Measurements from ENCODE around the gene PSMB10.
"Not testable (repeated sequence)": the region's sequence is repeated elsewhere in the genome, so short reads cannot be mapped to it uniquely, and the experiment has no call there.

The PSMB10 gene

DNA sequence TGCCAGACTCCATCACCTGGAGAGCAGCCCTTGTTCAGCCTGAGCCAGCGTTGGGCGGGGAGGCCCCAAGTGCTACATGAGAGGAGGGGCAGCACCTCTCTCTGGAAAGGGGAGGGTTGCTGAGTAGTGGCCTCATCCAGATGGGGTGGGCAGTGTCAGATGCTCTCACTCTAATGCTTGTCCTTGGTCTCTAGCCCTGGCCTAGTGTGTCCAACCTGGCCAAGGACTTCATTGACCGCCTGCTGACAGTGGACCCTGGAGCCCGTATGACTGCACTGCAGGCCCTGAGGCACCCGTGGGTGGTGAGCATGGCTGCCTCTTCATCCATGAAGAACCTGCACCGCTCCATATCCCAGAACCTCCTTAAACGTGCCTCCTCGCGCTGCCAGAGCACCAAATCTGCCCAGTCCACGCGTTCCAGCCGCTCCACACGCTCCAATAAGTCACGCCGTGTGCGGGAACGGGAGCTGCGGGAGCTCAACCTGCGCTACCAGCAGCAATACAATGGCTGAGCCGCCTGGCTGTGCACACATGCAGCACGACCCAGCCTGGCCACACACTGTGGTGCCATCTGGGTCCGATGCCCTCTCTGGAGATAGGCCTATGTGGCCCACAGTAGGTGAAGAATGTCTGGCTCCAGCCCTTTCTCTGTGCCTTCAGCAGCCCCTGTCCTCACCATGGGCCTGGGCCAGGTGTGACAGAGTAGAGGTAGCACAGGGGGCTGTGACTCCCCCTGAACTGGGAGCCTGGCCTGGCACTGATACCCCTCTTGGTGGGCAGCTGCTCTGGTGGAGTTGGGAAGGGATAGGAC, 9.3 kb downstream of the PSMB10 start:
- no peak for DNase-seq (ENCODE audit: low read depth in 4 of 4, low spot score in 1 of 4)

DNA sequence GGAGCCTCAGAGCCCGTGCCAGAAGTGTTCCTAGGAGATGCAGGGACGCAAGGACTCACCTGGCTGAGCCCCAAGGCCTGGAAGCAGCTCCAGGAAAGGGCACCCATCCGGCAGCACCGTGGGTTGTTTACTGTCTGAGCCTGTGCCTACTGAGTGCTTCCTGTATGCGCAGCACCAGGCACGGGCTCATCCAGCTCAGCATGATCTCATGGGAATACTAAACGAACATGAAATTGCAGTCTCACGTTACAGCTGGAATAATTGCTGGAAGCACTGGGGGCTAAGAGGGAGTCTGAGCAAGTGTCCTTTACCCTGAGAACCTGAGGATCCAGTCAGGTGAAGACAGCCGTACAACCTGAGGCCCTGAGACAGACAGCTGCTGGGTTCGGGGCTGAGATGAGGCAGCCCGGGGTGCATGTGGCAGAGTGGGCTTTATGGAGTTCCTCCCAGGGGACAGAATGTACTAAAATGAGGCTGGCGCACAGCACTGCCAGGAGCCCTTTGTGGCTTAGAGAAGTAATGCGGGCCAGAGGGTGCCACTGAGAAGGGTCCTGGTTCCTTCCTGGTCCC, 10.4 kb downstream of the PSMB10 start:
- no peak for DNase-seq (ENCODE audit: low read depth in 4 of 4, low spot score in 1 of 4)

DNA sequence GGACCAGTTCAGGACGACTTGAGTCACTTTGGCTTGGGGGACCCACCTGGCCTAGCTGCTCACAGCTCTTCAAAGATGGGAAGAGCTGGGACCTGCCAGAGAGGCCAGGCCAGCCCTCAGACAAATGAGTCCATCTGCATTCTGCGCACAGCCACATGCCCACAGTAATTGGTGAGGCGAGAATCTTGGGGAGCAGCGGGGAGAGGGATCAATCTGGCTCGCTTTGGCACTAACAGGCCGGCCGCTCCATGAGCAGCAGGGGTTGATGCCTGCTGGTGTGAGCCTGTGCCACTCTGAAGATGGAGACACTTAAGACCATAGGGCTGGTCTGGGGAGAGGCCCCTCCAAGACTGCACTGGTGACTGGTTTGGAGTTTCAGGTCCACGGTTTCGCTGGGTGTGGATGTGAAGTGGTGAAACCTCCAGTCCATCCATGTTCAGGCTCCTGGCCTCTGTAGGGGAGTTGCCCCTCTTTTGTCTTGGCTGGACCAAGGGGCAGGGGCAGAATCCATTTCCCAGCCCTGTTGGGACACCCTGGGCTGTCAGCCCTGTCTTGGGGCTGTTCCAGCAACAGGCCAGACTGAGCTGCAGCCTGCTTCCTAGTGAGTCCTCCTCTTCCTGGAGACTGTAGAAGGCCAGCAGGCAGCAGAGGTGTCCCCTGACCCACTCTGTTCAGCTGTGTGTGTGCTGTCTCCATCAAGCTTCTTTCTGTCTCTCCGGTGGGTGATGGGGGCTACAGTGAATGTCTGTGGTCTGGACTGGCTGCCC, 12.3 kb downstream of the PSMB10 start:
- no peak for DNase-seq (ENCODE audit: low read depth in 4 of 4, low spot score in 1 of 4)

DNA sequence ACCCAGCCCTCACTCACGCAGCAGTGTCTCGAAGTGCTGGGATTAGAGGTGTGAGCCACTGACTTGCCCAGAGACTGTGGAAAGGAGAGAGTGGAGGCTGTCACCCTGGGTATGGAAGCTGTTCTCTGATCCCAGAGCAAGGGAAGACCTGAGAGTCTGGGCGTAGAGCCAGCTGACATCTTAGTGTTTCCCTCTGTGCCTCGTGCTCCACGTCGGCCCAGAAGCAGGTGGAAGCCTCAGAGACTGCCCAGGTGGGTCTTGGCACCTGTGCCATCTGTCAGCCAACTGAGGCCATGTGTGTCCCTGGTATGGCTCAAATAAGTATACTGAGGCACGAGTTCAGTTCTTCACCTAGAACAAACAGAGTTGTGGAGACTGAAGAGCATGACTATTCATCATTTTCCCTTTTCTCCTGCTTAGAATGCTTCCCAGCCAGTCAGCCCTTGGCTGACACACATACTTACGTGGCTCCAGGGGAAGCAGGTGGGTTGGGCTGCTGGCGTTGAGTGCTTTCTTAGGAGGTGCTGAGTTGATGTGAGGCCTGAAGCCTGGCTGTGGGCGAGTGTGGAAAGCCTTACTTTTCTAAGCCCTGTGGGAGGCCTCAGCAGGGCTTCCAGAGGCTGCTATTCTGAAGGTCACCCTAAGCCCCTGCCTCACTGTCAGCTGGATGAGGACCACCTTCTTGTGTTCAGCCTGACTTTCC, 13.1 kb downstream of the PSMB10 start:
- DNase-seq (ENCODE audit: low read depth in 4 of 4, low spot score in 1 of 4), result no peak

DNA sequence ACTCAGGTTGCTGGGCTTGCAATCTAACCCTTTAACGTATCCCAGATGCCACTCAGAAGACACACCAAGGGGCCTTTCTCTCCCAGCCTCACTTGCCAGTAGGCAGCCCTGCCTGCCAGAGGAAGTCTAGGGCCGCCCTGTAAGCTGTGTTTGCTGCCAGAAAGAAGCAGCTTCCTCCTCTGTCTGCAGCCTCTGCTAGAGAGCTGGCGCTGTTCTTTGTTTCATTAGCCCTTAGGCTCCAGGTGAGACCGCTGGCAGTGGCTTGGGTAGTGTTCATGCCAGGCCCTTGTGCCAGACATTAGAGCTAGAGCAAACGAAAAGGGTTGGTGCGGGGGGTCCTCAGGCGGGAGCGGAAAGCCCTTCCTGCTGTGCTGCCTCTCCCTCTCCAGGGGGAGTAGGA, 13.9 kb downstream of the PSMB10 start:
- DNase-seq (ENCODE audit: low read depth in 4 of 4, low spot score in 1 of 4), result no peak

DNA sequence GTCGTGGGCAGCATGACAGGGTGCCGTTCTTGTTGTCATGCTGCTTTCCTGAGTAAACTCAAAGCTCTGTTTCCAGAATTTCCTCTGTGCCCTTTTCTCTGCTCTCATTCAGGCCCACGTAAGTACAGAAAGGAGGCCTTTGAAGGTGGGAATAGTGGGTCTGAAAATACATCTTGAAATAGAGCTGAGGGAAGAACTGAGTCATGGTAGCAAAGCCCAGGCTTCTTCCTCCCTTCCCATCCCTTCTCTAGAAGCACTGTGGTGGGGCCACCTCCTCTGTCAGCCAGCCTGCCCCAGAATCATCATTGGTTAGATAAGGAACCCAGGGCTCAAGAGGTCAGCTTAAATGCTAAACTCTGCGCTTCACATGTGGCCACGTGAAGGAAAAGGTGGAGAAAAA, 14.4 kb downstream of the PSMB10 start:
- DNase-seq (ENCODE audit: low read depth in 4 of 4, low spot score in 1 of 4), result no peak

DNA sequence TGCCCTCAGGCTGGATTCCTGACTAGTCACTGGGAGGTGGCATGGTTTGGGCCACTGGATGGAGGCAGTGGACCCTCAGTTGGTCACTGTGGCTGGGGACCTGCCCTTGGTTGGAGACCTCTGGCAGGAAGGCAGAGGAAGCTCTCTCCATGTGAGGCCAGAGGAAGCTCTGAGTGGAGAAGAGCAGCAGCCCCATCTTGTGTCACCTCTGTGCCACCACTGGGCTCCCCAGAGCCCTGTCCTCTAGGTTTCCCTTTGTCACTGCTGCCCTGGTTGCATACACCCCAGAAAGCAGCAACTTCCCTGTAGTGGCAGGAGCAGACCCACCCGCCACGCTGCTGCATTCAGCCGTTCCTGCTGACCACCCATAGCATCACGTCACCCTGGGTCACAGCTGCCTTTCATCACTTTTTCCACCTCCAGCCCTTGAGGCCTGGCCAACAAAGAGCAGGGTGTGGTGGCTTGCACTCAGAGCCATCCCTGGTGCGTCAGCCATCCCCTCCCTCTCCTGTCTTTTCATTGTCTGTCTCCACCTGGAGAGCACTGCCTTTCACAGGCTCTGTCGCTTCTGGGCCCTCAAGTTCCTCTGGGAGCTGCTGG, 16.9 kb downstream of the PSMB10 start:
- DNase-seq (ENCODE audit: low read depth in 4 of 4, low spot score in 1 of 4), result no peak

DNA sequence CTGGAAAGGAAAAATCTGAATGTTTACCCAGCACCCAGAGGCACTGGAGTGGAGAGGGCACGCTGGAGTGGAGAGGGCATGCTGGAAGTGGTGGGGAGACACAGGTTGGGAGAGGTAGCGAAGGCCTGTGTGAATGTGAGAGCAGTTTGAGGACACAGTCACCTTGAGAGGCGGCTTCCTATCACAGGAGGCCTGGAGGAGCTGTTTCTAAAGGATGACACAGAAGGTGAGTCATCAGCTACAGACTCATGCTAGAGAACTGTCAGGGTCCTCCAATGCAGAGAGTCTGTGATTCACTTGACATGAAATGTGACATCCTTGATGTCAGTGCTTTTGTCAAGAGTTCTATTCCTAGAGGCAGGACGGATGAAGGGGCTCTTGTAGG, 18.8 kb downstream of the PSMB10 start:
- DNase-seq (ENCODE audit: low read depth in 4 of 4, low spot score in 1 of 4), result peak in 1 of 4 experiments; percentile 48

DNA sequence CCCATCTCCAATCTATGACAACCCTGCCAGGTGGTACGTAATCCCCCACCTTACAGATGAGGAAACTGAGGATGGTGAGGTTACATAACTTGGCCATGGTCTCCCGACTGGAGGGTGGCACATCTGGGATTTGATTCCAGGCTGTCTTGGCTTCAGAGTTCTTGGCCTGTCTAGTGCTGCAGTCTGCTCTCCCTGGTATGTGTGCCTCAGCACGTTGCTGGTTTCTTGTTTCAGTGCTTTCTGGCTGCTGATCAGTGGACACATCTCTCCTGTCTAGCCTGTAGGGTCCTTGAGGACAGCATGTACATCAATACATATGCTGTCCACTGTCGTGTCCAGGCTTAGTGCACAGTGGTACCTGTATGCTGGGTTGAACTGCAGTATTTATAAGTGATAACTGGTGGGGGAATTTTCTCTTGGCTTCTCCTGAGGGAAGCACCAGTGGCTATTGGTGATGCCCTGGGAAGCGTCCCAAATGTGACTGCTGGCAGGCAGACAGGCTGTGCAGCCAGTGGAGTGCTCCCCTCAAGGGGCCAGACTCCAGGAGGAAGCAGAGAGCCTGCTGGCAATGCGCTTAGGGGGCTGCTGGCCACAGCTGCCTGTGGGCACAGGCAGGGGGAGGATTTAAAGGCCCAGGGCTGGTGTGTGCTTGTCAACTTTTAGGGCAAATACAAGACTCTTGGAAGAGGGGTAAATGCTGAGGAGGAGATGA, 19.4 kb downstream of the PSMB10 start:
- DNase-seq (ENCODE audit: low read depth in 4 of 4, low spot score in 1 of 4), result no peak

DNA sequence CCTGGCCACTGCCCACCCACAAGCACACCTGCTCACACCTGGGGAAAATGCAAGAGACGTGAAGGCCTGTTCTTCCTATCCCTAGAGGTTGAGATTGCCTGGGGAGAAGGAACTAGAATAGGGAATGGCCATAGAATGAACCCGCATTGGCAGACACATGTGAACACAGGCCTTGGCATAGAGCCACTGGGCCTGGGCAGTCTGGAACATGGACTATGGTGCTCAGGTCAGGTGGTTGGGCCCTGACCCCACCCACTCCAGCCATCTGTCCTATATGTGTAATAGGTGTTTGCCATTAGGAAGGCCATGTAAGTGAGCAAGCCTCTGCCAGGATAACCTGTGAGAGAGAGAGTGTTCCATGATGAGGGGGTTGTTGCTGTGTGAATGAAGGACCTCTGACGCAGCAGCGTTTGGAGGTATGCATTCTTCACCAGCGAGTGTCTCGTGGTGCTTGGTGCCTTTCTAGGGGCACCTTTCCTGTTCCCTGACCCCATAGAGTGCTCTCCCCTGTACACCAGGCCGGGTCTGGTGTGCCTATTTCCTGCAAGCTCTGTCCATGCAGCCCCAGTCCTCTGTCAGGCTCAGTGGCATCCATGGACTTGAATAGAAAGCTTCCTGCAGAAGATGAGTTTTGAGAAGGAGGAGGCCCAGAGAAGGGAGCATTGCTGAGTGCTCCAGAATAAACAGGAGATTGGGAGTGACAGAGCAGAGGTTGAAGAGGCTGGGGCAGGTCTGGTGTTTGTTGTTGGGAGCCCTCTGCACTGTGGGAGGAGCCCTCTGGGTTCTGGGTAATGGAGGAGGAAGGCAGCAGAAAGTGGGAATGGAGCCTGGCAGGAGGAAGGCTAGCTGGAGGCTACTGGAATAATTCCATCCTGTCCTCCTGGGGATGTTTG, 20.6 kb downstream of the PSMB10 start:
- no peak for DNase-seq (ENCODE audit: low read depth in 4 of 4, low spot score in 1 of 4)

DNA sequence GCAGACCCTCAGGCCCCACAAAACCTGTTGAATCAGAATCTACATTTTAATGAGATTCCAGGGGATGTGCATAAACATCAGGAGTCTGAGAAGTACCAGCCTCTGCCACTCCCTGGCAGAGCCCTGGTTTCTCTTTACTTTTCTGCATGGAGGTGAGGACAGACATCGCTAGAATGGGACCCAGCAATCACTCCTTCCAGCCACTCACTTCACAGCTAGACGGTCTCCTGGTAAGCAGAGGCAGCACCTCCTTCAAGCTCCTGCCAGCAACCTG, 21.2 kb downstream of the PSMB10 start:
- not testable (repeated sequence) for DNase-seq (ENCODE audit: low read depth in 4 of 4, low spot score in 1 of 4)

DNA sequence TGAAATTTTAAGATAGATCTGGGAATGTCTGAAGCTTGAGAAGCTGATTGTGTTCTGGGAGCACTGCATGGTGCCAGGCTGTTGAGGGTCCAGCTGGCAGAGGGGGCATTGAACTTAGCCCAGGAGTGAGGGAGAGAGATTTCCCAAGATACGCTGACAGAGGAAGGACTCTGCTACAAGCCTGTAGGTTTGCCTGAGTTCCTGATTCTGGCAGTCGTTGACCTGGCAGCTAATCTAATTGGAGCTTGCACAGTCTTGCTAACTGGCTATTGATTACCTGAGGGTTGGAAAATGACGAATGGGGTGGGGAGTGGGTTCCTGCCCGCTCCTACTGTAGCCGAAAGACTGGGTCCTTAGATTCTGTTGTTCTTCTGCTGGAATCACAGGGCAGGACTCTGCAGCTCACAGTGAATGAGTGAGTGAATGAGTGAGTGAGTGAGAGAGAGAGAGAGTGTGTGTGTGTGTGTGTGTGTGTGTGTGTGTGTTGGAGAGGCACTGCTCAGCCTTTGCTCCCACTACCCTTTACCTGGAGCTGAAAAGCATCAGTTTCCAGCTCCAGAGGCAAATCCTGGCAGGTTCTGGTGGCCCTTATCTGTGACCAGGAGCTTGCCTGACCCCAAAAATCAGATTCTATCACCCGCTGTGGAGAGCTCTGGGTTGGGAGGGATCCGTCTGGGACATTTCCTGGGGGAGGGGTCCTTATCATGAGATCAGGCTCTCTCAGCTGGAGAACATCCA, 21.7 kb downstream of the PSMB10 start:
- no peak for DNase-seq (ENCODE audit: low read depth in 4 of 4, low spot score in 1 of 4)

DNA sequence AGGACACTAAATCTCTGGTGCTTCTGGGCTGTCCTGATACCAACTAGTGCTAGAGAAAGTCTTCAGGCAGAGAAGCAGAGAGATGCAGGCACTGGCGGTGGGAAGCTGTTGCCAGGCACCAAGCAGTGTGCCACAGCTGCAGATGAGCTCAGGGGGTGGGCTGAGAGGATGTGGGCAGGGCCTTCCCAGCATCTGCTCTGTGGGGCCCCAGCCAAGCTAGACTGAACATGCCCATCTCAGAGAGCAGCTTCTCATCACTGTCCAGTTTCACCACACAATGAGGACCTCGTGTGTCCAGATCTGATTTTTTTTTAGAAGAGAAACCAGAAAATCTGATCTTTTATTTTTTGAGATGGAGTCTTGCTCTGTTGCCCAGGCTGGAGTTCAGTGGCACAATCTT, 26.5 kb downstream of the PSMB10 start:
- DNase-seq (ENCODE audit: low read depth in 4 of 4, low spot score in 1 of 4), result no peak

DNA sequence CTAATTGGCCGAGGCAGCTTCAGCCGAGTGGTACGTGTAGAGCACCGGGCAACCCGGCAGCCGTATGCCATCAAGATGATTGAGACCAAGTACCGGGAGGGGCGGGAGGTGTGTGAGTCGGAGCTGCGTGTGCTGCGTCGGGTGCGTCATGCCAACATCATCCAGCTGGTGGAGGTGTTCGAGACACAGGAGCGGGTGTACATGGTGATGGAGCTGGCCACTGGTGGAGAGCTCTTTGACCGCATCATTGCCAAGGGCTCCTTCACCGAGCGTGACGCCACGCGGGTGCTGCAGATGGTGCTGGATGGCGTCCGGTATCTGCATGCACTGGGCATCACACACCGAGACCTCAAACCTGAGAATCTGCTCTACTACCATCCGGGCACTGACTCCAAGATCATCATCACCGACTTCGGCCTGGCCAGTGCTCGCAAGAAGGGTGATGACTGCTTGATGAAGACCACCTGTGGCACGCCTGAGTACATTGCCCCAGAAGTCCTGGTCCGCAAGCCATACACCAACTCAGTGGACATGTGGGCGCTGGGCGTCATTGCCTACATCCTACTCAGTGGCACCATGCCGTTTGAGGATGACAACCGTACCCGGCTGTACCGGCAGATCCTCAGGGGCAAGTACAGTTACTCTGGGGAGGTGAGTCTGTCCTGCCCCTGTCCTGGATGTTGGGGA, 27.5 kb downstream of the PSMB10 start:
- no peak for DNase-seq (ENCODE audit: low read depth in 4 of 4, low spot score in 1 of 4)

DNA sequence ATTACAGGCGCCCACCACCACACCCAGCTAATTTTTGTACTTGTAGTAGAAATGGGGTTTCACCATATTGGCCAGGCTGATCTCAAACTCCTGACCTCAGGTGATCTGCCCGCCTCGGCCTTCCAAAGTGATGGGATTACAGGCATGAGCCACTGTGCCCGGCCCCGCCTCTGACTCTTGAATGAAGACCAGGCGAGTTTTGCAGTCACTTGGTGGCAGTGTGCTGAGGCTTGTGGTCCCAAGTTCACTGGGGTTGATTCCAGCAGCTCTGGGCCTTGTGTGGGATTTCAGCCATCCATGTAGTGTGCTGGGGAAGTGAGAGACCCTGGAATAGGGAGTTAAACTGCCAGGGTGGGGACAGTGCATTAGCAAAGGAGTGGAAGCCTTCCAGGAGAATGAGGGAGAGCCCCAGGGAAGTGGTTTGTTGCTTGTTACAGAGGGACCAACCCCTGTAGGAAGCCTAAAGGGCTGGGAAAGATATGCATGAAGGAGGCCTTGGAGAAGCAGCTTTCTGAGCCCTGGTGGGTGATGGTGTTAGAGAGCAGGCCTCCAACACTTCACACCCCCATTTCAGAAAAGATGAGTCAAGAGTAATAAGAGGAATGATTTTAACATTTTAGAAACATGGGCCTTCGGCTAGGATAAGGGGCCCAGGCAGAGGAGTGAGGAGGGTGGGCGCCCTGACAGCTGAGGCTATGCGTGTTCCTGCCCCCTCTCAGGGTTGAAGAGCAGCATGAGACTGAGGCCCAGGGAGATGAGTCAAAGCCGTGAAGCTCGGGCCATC, 29.1 kb downstream of the PSMB10 start:
- DNase-seq (ENCODE audit: low read depth in 4 of 4, low spot score in 1 of 4), result no peak

DNA sequence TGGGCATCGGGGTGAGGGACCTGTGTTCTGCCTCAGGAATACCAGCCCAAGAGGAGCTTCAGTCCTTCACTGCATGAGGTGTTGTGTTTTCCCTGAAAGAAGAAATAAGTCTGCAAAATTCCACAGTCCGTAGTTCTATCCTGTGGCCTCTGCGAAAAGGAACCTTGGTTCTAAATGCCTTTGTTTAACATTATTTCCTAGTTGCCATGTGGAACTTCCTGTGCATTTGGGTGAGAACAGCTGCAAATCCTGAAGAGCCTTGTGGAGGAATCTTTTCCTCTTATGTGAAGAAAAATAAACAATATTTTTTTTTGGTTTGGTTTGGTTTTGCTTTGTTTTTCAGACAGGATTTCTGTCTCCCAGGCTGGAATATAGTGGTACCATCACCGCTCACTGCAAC, 33.8 kb downstream of the PSMB10 start:
- no peak for DNase-seq (ENCODE audit: low read depth in 4 of 4, low spot score in 1 of 4)

DNA sequence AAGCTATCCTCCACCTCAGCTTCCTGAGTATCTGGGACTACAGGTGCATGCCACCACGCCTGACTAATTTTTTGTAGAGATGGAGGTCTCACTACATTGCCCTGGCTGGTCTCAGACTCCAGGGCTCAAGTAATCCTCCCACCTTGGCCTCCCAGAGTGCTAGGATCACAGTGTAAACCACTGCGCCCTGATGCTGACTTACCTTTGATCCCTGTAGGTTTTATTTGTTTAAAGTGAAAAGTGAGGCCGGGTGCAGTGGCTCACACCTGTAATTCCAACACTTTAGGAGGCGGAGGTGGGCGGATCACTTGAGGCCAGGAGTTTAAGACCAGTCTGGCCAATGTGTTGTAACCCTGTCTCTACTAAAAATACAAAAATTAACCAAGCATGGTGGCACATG, 34.9 kb downstream of the PSMB10 start:
- no peak for DNase-seq (ENCODE audit: low read depth in 4 of 4, low spot score in 1 of 4)

DNA sequence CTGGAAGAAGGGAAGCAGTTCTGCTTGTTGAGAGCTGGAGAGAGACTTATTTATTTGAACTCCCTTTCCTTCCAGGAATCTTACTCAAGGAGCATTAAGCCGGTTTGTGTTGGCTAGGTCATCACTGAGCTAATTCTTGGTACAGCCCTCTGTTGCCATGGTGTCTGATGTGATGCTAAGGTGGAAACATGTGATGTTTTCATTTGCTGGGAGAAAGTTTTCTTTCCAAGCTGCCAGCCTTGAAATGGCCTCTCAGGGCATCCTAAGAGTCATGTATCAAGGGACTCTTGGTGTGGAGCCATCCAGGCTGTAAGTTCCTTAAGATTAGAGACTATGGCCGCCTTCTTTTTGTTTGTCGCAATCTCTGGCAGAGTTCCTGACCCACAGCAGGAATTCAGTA, 39.4 kb downstream of the PSMB10 start:
- no peak for DNase-seq (ENCODE audit: low read depth in 4 of 4, low spot score in 1 of 4)
